GM19397 (cell line): ENCODE results near the gene SYTL4.

ENCODE experiments used
- ATAC-seq: cut with Tn5 transposase; IDR thresholded peaks from one replicate; pipeline ENCODE4 v1.9.1; 2021; ENCODE audit warnings: mild to moderate bottlenecking, moderate library complexity; ENCODE audit not compliant: unreplicated experiment

The SYTL4 gene

DNA sequence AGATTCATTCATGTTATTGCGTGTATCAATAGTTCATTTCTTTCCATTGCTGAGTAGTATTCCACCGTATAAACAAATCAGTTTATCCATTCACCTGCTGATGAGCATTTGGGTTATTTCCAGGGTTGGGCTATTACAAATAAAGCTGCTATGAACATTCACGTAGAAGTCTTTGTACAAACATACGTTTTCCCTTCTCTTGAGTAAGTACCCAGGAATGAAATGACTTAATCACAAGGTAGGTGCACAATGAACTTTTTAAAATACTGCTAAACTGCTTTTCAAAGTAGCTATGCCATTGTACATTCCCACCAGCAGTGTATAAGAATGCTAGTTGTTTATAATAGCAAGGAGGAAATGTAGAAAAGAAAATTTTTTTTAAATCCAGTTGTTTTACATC is 35.9 kb downstream of the SYTL4 start:
- no peak for ATAC-seq

DNA sequence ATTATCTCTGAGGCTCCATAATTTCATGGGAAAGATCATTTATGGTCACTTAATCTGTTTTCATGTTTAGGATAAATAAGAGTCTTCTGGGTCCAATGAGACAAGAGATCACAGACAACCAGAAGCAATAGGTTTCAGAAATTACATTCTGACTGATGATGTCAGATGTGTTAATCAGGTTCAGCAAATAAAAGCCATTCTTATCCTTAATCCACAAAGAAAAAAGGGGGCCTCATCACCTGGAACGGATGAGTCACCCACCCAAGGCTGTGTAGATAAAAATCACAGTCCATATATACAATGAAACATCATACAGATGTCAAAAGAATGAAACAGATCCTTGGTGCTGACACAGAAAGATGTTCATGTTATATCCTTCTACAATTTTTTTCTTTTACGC is 36.6 kb downstream of the SYTL4 start:
- ATAC-seq = no peak

DNA sequence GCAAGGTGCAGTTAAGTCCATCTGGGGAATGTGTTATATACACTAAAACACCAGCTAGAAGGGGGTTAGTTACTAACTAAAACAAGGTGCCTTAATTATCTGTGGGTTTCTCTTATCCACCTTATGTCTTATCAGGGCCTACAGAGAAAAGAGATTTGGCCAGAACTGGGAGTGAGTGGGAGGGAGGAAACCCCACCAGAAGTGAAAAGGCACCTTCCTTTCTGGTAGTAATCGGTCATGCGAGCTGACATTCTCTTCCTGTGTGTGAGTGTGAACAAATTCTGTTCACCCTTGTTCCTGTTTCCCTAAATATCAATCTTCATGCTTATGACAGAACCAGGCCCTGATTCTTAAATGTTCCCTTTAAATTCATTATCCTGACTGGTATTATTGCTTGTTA is 44.4 kb downstream of the SYTL4 start:
- ATAC-seq = peak; percentile 54

DNA sequence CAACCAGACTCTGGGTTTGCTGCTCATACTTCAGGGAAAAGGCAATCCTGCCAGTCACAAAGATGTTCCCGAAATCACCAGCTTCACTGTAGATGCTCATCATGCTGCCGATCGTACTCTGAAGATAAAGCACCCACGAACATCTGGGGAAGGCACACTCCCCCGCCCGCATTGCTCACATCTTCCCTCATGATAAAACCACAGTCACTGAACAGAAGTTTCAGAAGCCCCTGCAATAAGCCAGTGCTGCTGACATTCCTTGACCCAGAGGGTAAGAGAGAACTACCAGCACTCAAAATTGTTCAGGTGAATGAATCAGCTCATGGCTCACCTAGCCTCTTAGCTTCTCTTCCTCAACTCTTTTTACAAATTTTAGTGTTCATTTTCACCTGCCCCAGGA is 44.8 kb downstream of the SYTL4 start:
- peak; percentile 42 for ATAC-seq

DNA sequence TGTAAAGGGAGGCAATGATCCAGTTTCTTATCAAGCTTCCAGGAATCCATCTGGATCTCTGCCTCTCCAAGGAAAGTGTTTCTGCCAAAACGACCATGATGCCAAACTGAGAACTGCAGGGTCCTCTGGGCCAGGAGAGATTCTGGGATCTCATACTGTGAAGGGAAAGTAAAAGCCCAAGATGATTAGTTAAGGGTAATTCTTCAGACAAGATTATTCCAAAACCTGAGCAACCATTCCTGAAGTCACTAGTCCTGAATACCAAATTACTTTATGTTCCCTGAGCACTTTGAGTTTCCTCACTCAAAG is 46.0 kb downstream of the SYTL4 start:
- ATAC-seq = no peak

DNA sequence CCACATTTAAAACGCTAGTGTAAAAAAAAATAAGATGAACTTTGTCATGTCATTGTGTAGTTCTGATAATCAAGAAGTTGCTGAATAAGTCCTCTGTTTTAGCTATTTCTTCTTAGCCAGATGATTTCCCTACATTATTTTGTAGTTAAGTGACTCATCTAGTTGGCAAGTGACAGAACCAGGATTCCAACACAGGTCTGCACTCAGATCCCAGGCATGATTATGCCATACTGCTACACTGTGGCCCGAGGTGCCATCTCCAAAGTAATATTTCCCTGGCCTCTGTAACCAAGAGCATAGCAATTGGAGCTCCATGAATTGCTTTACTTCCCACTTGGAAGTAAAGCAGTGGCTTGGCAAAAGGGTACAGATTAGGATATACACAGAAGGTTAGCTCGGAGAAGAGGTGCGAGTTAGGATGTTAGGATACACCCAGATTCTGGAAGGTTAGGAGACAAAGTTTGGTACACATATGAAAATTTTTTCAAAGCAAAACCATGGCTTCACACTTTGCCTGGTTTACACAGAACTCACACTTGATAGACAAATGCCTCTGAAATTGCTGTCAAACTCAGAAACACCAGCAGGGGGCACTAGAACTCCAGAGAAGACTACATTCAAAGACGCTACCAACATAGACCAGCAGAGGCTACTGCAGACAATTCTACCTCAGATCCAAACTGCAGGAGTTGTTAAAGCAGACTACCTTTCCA is 46.5 kb downstream of the SYTL4 start:
- ATAC-seq = no peak

DNA sequence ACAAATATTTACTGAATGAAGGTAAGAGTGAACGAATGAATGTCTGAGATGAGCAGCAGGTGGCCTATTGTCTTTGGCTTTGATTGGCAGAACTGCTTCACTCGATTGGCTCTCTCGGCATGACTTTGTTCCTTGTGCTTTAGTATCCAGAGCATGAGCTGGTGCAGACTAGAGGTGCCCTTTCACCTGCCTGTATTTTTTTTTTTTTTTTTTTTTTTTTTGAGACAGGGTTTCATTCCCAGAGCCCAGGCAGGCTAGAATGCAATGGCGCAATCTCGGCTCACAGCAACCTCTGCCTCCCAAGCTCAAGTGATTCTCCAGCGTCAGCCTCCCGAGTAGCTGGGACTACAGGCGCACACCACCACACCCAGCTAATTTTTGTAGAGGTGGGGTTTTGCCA is 49.0 kb downstream of the SYTL4 start:
- ATAC-seq = no peak

DNA sequence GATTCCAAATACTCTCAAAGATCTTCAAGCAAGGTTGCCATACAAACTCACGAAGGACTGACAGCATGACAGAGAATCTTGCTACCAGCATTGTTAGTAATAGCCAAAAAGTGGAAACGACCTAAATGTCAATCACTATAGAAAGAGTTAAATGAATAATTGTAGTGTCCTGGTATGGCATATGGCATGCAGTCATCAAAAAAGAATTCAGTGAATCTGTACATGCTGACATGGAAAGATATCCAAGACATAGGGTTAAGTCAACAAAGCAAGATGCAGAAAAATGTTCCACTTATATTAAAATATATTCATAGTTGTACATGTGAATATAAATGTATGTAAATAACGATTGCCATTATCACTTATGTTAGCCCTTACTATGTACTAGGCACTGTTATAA is 50.3 kb downstream of the SYTL4 start:
- ATAC-seq = no peak

DNA sequence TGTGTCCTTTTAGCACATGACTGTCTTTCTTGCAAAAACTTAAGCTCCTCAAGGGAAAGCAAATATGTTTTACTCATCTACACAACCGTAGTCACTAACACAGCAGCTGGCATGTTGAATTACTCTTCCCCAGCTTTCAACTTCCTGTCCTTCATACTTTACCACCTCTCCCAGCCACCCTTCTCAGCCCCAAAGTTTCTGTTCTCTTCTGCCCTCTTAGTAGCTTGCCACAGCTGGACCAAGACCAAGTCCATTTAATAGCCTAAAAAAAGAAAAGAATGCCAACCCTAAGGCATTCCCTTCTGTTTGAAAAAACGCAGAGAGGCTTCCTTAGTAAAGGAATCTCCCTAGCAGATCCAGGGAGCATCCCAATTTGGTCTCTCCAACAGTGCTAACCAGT is 51.2 kb downstream of the SYTL4 start:
- no peak for ATAC-seq

DNA sequence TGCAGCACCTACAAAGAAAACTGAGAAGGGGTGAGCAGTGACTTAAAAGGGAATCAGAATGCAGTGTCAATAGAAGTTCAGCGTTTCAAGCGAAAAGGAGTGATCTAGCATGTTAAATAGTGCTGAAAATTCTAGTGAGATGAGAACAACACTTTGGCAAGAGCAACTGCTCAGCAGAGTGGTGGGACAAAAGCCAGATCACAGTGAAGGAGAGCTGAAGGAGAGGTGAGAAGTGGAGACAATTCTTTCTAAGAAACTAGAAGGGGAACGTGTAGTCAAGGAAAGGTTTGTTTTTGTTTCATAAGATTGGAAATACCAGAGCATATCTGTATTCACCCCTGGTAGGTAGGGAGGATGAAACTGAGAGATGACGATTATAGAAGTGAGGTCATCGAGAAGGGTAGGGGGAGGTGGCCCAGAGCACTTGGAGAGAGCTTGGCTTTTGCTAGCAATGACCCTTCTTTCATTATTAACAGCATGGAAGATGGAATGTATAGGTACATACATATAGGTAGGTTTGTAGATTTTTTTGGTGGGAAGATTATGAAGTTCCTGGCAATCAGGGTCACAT is 54.2 kb downstream of the SYTL4 start:
- ATAC-seq = no peak

DNA sequence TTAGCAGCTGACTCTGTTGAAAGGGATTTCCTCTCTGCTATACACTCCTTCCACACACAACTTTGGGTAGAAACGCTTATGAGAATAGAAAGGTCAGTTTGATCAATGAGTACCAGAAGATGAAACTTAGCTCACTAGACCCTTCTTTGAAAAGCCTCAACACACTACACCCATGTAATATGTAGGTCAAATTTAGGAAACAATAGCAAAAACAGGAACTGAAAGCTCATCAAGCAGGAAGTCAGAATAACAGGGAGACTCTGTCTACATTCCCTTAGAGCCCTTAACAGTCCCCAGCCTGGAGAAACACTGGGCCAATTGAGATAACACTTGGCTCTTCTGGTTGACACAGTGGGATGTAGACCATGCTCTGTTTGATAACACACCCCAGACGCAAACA is 57.2 kb downstream of the SYTL4 start:
- no peak for ATAC-seq

DNA sequence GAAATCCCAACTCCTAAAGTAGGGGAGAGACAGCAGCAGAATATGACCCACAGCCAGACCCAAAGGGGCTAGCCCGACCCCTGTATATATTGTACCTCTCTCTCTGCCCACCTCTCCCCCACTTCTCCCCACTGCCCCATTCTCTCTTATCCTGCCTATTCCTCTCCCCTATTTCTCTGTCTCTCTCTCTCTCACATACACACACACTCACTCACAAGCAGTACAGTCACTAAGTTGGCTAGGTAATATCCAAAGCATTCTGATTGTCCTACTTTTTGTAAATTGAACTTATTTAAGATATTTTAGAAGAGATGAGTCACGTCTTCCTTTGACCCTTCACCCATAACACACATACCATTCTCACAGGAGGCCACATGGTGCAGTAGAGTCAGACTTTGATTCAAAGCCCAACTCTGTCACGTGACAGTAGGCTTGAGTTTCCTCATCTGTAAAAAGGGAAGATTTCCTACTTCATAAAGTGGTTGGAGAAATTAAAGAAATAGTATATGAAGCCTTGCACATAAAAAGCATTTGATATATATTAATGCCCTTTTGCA is 58.4 kb downstream of the SYTL4 start:
- no peak for ATAC-seq

DNA sequence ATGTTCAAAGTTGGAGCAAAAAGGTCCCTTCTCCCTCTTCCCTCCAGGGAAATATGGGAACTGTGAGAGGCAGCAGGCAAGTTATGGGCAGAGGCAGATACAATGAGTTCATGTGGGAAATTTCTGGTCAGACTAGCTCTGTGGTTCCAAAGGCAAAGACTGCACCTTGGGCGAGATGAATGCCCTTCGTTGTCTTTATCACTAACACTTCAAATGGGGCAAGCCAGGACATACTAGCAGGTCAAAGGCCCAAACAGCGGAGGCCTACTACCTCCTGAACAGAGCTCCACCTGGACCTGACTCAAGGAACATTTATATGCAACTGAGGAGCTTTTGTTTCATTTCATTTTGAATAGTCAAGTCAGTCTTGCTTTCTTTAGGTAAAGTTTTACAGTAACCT is 59.0 kb downstream of the SYTL4 start:
- no peak for ATAC-seq

DNA sequence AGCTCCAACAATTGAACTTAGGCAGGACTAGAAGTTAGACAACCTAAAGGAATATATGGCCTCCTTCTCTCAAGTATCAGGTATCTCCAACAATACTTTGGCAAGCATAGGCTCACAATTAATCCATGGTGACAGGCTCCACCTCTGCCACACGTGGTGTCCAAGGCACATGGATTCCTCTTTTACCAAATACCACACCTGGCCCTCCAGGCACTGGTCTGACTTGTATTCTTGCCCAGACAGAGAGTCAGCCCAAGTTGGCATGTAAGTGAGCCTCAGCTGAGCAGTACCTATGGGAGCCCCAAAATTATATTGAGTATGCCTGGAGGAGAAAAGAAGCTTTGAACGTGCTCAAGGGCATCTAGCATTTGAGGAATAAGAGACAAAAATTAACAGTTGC is 68.3 kb downstream of the SYTL4 start:
- ATAC-seq = no peak

DNA sequence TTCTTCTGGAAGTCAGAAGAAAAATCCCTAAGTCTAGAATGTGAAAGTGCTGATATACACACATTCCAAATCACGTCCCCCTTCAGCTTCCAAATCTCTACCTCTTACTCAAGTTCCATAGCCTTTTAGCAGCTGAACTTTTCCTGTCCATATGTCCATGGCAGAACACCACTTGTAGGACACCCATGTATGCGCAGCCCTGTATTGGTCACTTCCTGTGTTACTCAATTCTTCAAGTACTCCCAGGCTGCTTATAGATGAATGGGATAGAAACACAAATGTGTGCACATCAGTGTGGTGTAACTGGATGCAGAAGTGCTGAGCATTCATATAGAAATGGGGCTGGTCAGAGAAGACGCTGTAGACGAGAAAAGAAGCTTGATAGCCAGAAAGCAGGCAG is 69.1 kb downstream of the SYTL4 start:
- no peak for ATAC-seq

DNA sequence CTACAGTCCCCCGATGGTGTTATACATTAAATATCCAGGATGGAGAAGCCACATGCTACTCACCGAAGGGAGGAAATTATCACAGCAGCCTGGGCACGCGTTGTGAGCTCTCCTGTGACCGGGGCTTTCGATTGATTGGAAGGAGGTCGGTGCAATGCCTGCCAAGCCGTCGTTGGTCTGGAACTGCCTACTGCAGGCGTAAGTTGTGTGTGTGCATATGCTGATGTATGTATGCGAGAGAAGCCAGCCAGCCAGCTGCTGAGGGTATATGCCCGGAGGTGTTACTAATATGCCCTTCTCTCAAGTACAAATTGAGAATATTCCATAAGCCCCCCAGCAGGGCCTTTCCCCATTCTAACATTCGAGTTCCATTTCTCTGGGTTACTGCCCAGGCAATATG is 69.8 kb downstream of the SYTL4 start:
- ATAC-seq = no peak

DNA sequence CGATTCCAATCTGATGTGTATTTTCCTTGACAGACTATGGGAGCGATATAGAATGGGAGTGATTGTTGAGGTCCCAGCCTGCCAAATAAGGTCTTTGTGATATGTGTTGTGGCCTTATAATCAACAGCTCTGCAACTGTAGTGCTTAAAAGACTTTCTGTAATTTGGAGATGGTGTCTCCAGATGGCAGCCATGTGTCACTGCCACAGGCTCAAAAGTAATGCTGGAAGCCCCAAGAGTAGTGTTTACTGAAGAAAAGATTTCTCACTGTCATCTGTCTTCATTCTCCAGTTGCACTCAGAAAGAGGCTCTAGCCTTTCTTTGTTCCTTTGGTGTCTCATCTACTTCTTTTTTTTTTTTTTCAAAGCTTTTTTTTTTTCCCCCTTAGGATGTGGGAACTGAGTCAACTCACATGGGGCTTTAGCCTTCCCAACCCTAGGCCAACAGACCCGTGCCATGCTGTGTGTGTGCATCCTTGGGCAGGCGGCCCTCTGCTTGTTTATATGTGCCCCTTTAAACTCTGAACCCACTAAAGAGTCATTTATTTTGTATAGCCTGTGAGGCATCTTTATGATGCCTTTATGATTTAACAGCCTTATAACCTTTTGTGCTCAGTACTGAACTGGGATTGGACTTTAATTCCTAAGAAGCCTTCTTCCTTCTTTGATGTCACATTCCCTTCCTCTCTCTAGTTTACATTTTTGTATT is 72.3 kb downstream of the SYTL4 start:
- ATAC-seq = no peak

DNA sequence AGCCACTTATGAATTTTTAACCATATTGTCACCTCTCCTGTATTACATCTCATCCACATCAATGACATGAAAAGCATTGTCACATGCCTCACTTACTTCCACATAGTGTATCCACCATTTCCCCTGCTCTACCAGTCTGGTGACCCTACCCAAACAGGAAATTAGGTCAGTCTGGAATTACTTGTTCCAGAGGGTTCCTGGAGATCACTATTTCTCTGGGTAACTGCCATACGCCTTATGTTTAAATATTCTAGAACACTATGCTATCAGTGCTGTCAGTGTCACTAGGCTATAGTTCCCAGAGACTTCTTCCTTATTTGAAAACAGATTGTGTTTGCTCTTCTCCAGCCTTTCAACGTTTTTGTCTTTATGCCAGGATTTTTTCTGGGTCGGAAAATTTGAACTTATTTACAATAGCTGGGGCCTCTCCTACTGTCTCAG is 73.0 kb downstream of the SYTL4 start:
- no peak for ATAC-seq

DNA sequence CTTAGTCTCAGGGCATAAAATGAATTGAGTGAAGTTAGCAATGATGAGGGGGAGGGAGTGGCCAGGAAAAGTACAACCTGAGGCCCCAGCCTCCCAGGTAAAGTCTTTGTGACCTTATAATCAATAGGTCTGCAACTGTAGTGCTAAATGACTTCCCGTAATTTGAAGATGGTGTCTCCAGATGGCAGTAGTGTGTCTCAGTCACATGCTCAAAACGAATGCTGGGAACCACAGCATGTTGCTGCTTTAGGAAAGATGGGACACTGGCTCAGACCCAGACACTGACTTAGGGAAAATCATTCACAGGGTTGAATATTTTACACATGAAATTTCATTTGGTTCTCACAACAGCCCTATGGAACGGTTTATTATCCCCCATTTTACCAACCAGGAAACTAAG is 77.7 kb downstream of the SYTL4 start:
- no peak for ATAC-seq

DNA sequence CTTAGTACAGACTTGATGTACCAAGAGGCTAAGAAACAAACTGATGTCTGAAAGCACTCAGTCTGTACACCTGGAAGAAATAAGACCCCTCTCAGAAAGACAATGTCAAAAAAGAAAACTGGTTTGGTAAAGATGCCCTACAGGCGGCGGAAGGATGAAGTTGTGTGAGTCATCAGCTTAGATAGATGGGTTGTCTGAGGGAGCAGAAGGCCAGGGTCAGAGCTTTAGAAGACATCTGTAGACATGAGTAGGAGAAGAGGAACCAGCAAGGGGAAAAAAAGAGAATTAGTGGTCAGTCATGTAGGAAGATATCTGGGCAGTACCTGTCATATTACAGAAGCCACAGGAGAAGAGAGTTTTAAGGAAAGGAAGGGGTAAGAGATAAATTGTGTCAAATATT is 79.7 kb downstream of the SYTL4 start:
- ATAC-seq = no peak

DNA sequence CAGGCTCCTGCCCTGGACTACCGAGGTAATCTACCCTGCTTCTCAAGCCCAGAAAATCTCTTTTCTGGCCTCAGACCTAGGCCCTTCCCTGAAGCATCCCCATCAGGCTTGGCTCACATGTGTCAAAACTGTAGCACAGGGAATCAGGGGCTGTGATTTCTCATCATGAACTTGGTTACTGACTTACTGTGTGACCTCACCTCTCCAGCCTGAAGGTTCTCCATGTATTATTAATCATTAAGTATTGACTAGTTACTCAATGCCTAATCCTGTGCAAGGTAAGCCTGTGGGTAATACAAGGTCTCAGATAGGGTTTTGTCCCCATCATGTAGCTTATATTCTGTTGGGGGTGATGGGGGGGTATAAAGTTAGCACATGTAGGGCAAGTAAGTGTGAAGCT is 81.1 kb downstream of the SYTL4 start:
- ATAC-seq = no peak
